Esophagus muscularis mucosa (tissue), 4 donors: ENCODE data around the gene TXNRD2.

Source experiments
- CTCF ChIP-seq, 3 experiments: fragments of 200-600 bp in 2 of 3; fragments of 450-650 bp in 1 of 3; sonication (generic) in 2 of 3; IDR thresholded peaks; one replicate each; pipeline ENCODE4 v1.5.1; 2017 to 2019; ENCODE audit warnings: antibody characterized with exemption in 3 of 3, mild to moderate bottlenecking in 2 of 3, moderate library complexity in 1 of 3
- EP300 ChIP-seq: sonication (generic); formaldehyde crosslinking; IDR thresholded peaks from one replicate; pipeline ENCODE4 v1.6.1; 2017; ENCODE audit warnings: antibody characterized with exemption
- POLR2A ChIP-seq: fragments of 450-650 bp; IDR thresholded peaks from one replicate; pipeline ENCODE4 v1.6.1; 2017; ENCODE audit warnings: antibody characterized with exemption, moderate library complexity, mild to moderate bottlenecking, low read depth
- POLR2AphosphoS5 ChIP-seq, 2 donors: sonication (generic); formaldehyde crosslinking; IDR thresholded peaks; one replicate each; pipeline ENCODE4 v1.6.1; 2017; ENCODE audit warnings: antibody characterized with exemption in 2 of 2

GRCh38 chr22:19990609-19991394 lies 49.2 kb upstream of the TXNRD2 start:
- TF ChIP-seq CTCF (IDR thresholded peaks at IDR 0.05) (no peak), POLR2AphosphoS5 (IDR thresholded peaks at IDR 0.05) (no peak), EP300 (no peak), POLR2A (no peak)
